ENCODE results near the gene SETX. TPM values are rescaled to one million over a fixed set of nuclear protein-coding genes. Genes with fewer than 3 reads are reported as not detected.

The SETX gene
- total and polyA plus RNA-seq, 3 experiments from 2014 or later, result 32.4 to 39.3 (median 37.3) TPM

- Histone ChIP-seq H3K9me3 (ENCODE audit: low read length) (no peaks in the 10 kb centered on the region), H3K36me3 (ENCODE audit: insufficient read depth, low read length) (peaks cover 31% of the 10 kb centered on the region), H3K27me3 (ENCODE audit: insufficient read depth, low read length, poor library complexity, severe bottlenecking) (no peaks in the 10 kb centered on the region), H3K27ac (ENCODE audit: low read depth, low read length) (no peak overlapping the region), H3K4me3 (ENCODE audit: low read length) (peak overlapping the region; percentile 37), H3K4me1 (ENCODE audit: insufficient read depth, low read length) (peaks cover 52% of the 10 kb centered on the region)
- peaks cover 0 to 74% (median 13%) of the 10 kb centered on the region in 3 donors for H3K36me3 Mint-ChIP-seq
- POLR2A ChIA-PET, result interaction anchor here (0.5 to 1.3 kb wide), 3 partner anchors 22 to 1212 kb away, joined by 3 to 4 read pairs (median 3); no protein-coding TSS in a partner anchor
- H3K27ac Mint-ChIP-seq, result peak overlapping the region; percentile 65 to 96 (median 90)
- H3K4me3 Mint-ChIP-seq, result peak overlapping the region; percentile 67 to 97 (median 93)
- peaks cover 0 to 2% of the 10 kb centered on the region in 2 donors for H3K27me3 Mint-ChIP-seq
- no peaks in the 10 kb centered on the region for H3K9me3 Mint-ChIP-seq
- DNase-seq, result peak; percentile 16 to 57 (median 51)
- CTCF ChIA-PET, result interaction anchor here (0.9 to 2.0 kb wide), 2 partner anchors 19 to 82 kb away, joined by 3 to 8 read pairs; no protein-coding TSS in a partner anchor
- H3K4me1 Mint-ChIP-seq, result peaks cover 56 to 69% (median 65%) of the 10 kb centered on the region in 3 donors
Observed at GRCh38 chr9:132350861-132351315, 3.9 kb downstream of the SETX start.

GRCh38 chr9:132348676-132349075, 6.1 kb downstream of the SETX start:
- POLR2A ChIA-PET, result no interaction called here

DNA sequence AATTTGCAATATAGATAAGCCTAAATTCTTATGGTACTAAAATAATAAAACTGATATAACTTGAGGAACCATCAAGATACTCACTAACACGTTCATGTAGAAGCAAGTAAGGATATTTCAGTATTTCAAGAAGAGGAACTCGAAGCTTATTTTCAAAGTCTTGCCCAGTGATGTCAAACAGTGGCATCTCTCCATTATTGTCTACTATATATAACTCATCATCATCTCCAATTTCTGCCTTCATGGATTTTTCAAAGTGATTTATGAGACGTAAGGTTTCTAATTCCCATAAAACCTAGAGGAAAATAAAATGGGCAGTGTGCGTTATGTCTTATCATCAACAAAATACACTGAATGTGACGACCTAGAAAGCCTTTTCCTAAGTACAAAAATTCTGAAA, 8.6 kb downstream of the SETX start:
- peak overlapping the region in 4 of 8 donors; percentile 12 to 66 (median 42) for H3K27ac Mint-ChIP-seq
- Histone ChIP-seq H3K36me3 (ENCODE audit: insufficient read depth, low read length) (peaks cover 64% of the 10 kb centered on the region), H3K27me3 (ENCODE audit: insufficient read depth, low read length, poor library complexity, severe bottlenecking) (no peaks in the 10 kb centered on the region), H3K9me3 (ENCODE audit: low read length) (no peaks in the 10 kb centered on the region), H3K27ac (ENCODE audit: low read depth, low read length) (no peak overlapping the region), H3K4me1 (ENCODE audit: insufficient read depth, low read length) (peaks cover 28% of the 10 kb centered on the region), H3K4me3 (ENCODE audit: low read length) (no peak overlapping the region)
- H3K27me3 Mint-ChIP-seq, result no peaks in the 10 kb centered on the region
- no peak for DNase-seq
- CTCF ChIA-PET, result interaction anchor here (0.9 to 1.0 kb wide), 2 partner anchors 9 to 77 kb away, joined by 3 read pairs; partner anchors contain the start of gene SETX
- no peak overlapping the region for H3K4me3 Mint-ChIP-seq
- peaks cover 34 to 59% (median 37%) of the 10 kb centered on the region in 3 donors for H3K4me1 Mint-ChIP-seq
- H3K9me3 Mint-ChIP-seq, result no peaks in the 10 kb centered on the region
- H3K36me3 Mint-ChIP-seq, result peaks cover 5 to 78% (median 10%) of the 10 kb centered on the region in 3 donors
- POLR2A ChIA-PET, result interaction anchor here (1.7 kb wide), 1 partner anchor 9 kb away, joined by 4 read pairs; the partner anchor contains the start of gene SETX

More at GRCh38 chr9:132348676-132349075, 6.1 kb downstream of the SETX start:
- Mint-ChIP-seq H3K9me3 (no peaks in the 10 kb centered on the region), H3K4me3 (peak overlapping the region in 3 of 7 donors; percentile 12 to 37 (median 34)), H3K27me3 (peaks cover 0 to 2% of the 10 kb centered on the region in 2 donors), H3K27ac (peak overlapping the region in 7 of 8 donors; percentile 46 to 95 (median 88)), H3K36me3 (peaks cover 0 to 79% (median 13%) of the 10 kb centered on the region in 3 donors), H3K4me1 (peaks cover 48 to 72% (median 57%) of the 10 kb centered on the region in 3 donors)
- no peaks in the 10 kb centered on the region for H3K27me3 ChIP-seq (ENCODE audit: insufficient read depth, low read length, poor library complexity, severe bottlenecking)
- H3K27ac ChIP-seq (ENCODE audit: low read depth, low read length), result no peak overlapping the region
- CTCF ChIA-PET, result no interaction called here
- H3K36me3 ChIP-seq (ENCODE audit: insufficient read depth, low read length), result peaks cover 52% of the 10 kb centered on the region
- no peak for DNase-seq
- H3K4me1 ChIP-seq (ENCODE audit: insufficient read depth, low read length), result peaks cover 53% of the 10 kb centered on the region
- H3K9me3 ChIP-seq (ENCODE audit: low read length), result no peaks in the 10 kb centered on the region
- no peak overlapping the region for H3K4me3 ChIP-seq (ENCODE audit: low read length)

GRCh38 chr9:132341177-132341840, 13.5 kb downstream of the SETX start:
- Mint-ChIP-seq H3K4me1 (peaks cover 20 to 41% (median 30%) of the 10 kb centered on the region in 3 donors), H3K27me3 (no peaks in the 10 kb centered on the region), H3K4me3 (no peak overlapping the region), H3K9me3 (no peaks in the 10 kb centered on the region), H3K27ac (peak overlapping the region in 3 of 8 donors; percentile 5 to 84 (median 17)), H3K36me3 (peaks cover 5 to 89% (median 22%) of the 10 kb centered on the region in 3 donors)
- Histone ChIP-seq H3K4me1 (ENCODE audit: insufficient read depth, low read length) (peaks cover 5% of the 10 kb centered on the region), H3K36me3 (ENCODE audit: insufficient read depth, low read length) (peaks cover 62% of the 10 kb centered on the region), H3K4me3 (ENCODE audit: low read length) (no peak overlapping the region), H3K27ac (ENCODE audit: low read depth, low read length) (no peak overlapping the region), H3K9me3 (ENCODE audit: low read length) (no peaks in the 10 kb centered on the region), H3K27me3 (ENCODE audit: insufficient read depth, low read length, poor library complexity, severe bottlenecking) (no peaks in the 10 kb centered on the region)
- CTCF ChIA-PET, result no interaction called here
- POLR2A ChIA-PET, result no interaction called here
- no peak for DNase-seq

GRCh38 chr9:132334364-132334763, 20.4 kb downstream of the SETX start:
- ChIA-PET POLR2A (no interaction called here), CTCF (no interaction called here)
- H3K36me3 Mint-ChIP-seq, result peaks cover 34 to 90% (median 48%) of the 10 kb centered on the region in 3 donors
- DNase-seq, result no peak
- H3K4me3 Mint-ChIP-seq, result no peak overlapping the region
- peaks cover 11 to 27% (median 26%) of the 10 kb centered on the region in 3 donors for H3K4me1 Mint-ChIP-seq
- H3K27me3 ChIP-seq (ENCODE audit: insufficient read depth, low read length, poor library complexity, severe bottlenecking), result no peaks in the 10 kb centered on the region
- no peaks in the 10 kb centered on the region for H3K9me3 Mint-ChIP-seq
- no peak overlapping the region for H3K27ac ChIP-seq (ENCODE audit: low read depth, low read length)
- H3K4me3 ChIP-seq (ENCODE audit: low read length), result no peak overlapping the region
- peak overlapping the region in 1 of 8 donors; percentile 60 for H3K27ac Mint-ChIP-seq
- no peaks in the 10 kb centered on the region for H3K27me3 Mint-ChIP-seq
- no peaks in the 10 kb centered on the region for H3K9me3 ChIP-seq (ENCODE audit: low read length)
- no peaks in the 10 kb centered on the region for H3K4me1 ChIP-seq (ENCODE audit: insufficient read depth, low read length)
- peaks cover 51% of the 10 kb centered on the region for H3K36me3 ChIP-seq (ENCODE audit: insufficient read depth, low read length)

GRCh38 chr9:132333556-132333955, 21.2 kb downstream of the SETX start:
- no peaks in the 10 kb centered on the region for H3K27me3 Mint-ChIP-seq
- H3K9me3 Mint-ChIP-seq, result no peaks in the 10 kb centered on the region
- H3K4me1 Mint-ChIP-seq, result peaks cover 13 to 35% (median 31%) of the 10 kb centered on the region in 3 donors
- H3K4me3 Mint-ChIP-seq, result no peak overlapping the region
- no peak for DNase-seq
- H3K27ac Mint-ChIP-seq, result no peak overlapping the region
- CTCF ChIA-PET, result no interaction called here
- Histone ChIP-seq H3K4me3 (ENCODE audit: low read length) (no peak overlapping the region), H3K27me3 (ENCODE audit: insufficient read depth, low read length, poor library complexity, severe bottlenecking) (no peaks in the 10 kb centered on the region), H3K4me1 (ENCODE audit: insufficient read depth, low read length) (no peaks in the 10 kb centered on the region), H3K9me3 (ENCODE audit: low read length) (no peaks in the 10 kb centered on the region), H3K36me3 (ENCODE audit: insufficient read depth, low read length) (peaks cover 59% of the 10 kb centered on the region), H3K27ac (ENCODE audit: low read depth, low read length) (no peak overlapping the region)
- POLR2A ChIA-PET, result no interaction called here
- peaks cover 43 to 94% (median 54%) of the 10 kb centered on the region in 3 donors for H3K36me3 Mint-ChIP-seq

GRCh38 chr9:132328580-132328979, 26.2 kb downstream of the SETX start:
- H3K9me3 Mint-ChIP-seq, result no peaks in the 10 kb centered on the region
- ChIA-PET POLR2A (no interaction called here), CTCF (no interaction called here)
- Histone ChIP-seq H3K4me3 (ENCODE audit: low read length) (no peak overlapping the region), H3K27me3 (ENCODE audit: insufficient read depth, low read length, poor library complexity, severe bottlenecking) (no peaks in the 10 kb centered on the region), H3K9me3 (ENCODE audit: low read length) (no peaks in the 10 kb centered on the region), H3K36me3 (ENCODE audit: insufficient read depth, low read length) (peaks cover 49% of the 10 kb centered on the region), H3K27ac (ENCODE audit: low read depth, low read length) (no peak overlapping the region), H3K4me1 (ENCODE audit: insufficient read depth, low read length) (no peaks in the 10 kb centered on the region)
- H3K4me3 Mint-ChIP-seq, result no peak overlapping the region
- H3K27ac Mint-ChIP-seq, result peak overlapping the region in 3 of 8 donors; percentile 41 to 64 (median 58)
- peaks cover 44 to 84% (median 55%) of the 10 kb centered on the region in 3 donors for H3K36me3 Mint-ChIP-seq
- no peaks in the 10 kb centered on the region for H3K27me3 Mint-ChIP-seq
- DNase-seq, result no peak
- peaks cover 34 to 61% (median 59%) of the 10 kb centered on the region in 3 donors for H3K4me1 Mint-ChIP-seq

DNA sequence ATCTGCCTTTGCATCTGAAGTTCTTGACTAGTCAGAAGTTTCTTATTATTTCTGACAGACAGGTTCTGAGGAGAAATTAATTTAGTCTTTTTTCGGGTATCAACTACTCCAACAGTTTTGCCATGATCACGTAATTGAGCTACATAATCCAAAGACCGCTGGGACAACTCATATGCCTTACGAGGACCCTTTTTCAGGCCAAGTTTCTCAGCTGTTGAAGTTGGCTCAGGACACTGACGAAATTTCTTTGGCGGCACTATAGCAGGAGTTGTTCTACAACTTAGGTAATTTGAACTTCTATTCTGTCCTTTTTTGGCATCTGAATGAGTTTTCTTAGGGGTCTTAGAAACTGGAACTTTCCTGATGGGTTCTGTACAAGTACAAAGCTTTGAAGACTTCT, 27.2 kb downstream of the SETX start:
- peaks cover 40 to 72% (median 69%) of the 10 kb centered on the region in 3 donors for H3K4me1 Mint-ChIP-seq
- no peaks in the 10 kb centered on the region for H3K9me3 ChIP-seq (ENCODE audit: low read length)

More for the DNA sequence above, 27.2 kb downstream of the SETX start:
- Mint-ChIP-seq H3K36me3 (peaks cover 41 to 86% (median 60%) of the 10 kb centered on the region in 3 donors), H3K27ac (peak overlapping the region in 4 of 8 donors; percentile 11 to 57 (median 17)), H3K9me3 (no peaks in the 10 kb centered on the region), H3K27me3 (no peaks in the 10 kb centered on the region), H3K4me3 (no peak overlapping the region)
- no peak overlapping the region for H3K27ac ChIP-seq (ENCODE audit: low read depth, low read length)
- no peak for DNase-seq
- no peak overlapping the region for H3K4me3 ChIP-seq (ENCODE audit: low read length)
- ChIA-PET CTCF (no interaction called here), POLR2A (interaction anchor here (0.7 kb wide), 1 partner anchor 33 kb away, joined by 3 read pairs; no protein-coding TSS in a partner anchor)
- H3K27me3 ChIP-seq (ENCODE audit: insufficient read depth, low read length, poor library complexity, severe bottlenecking), result no peaks in the 10 kb centered on the region
- H3K4me1 ChIP-seq (ENCODE audit: insufficient read depth, low read length), result no peaks in the 10 kb centered on the region
- peaks cover 44% of the 10 kb centered on the region for H3K36me3 ChIP-seq (ENCODE audit: insufficient read depth, low read length)

Measured in CD8-positive, alpha-beta memory T cell (primary cell).